ENCODE results near the gene ENO1.
A peak's percentile ranks its signal among the peaks of the same experiment; 100 is the strongest.
"Not testable (repeated sequence)": the region's sequence is repeated elsewhere in the genome, so short reads cannot be mapped to it uniquely, and the experiment has no call there.

ENO1 gene

GRCh38 chr1:8878448-8878697 is at the start of gene ENO1:
ENO1 (minus strand) TSS chr1:8878686; CDS start chr1:8874908, 3,778 bp downstream.
- DNase-seq (ENCODE audit: low read depth), result no peak

- DNase-seq (ENCODE audit: low read depth), result no peak
These were observed 48.5 kb upstream of the ENO1 start for GRCh38 chr1:8926707-8927694.

GRCh38 chr1:8925960-8926359 is 47.5 kb upstream of the ENO1 start:
- DNase-seq (ENCODE audit: low read depth), result no peak

- no peak for DNase-seq (ENCODE audit: low read depth)
These were observed 46.9 kb upstream of the ENO1 start for GRCh38 chr1:8925406-8925805.

- DNase-seq (ENCODE audit: low read depth), result no peak
These were observed 44.5 kb upstream of the ENO1 start for GRCh38 chr1:8922962-8923361.

GRCh38 chr1:8917536-8917935 is 39.0 kb upstream of the ENO1 start:
- not testable (repeated sequence) for DNase-seq (ENCODE audit: low read depth)

GRCh38 chr1:8915446-8915845 is 37.0 kb upstream of the ENO1 start:
- no peak for DNase-seq (ENCODE audit: low read depth)

GRCh38 chr1:8914466-8914865 is 36.0 kb upstream of the ENO1 start:
- DNase-seq (ENCODE audit: low read depth), result no peak

- DNase-seq (ENCODE audit: low read depth), result no peak
These were observed 35.0 kb upstream of the ENO1 start for GRCh38 chr1:8913457-8913856.

- DNase-seq (ENCODE audit: low read depth), result no peak
These were observed 33.2 kb upstream of the ENO1 start for GRCh38 chr1:8911416-8912309.

- DNase-seq (ENCODE audit: low read depth), result no peak
These were observed 32.4 kb upstream of the ENO1 start for GRCh38 chr1:8910914-8911313.

GRCh38 chr1:8910331-8910730 is 31.8 kb upstream of the ENO1 start:
- DNase-seq (ENCODE audit: low read depth), result no peak

GRCh38 chr1:8908388-8909151 is 30.1 kb upstream of the ENO1 start:
- no peak for DNase-seq (ENCODE audit: low read depth)

- no peak for DNase-seq (ENCODE audit: low read depth)
These were observed 27.2 kb upstream of the ENO1 start for GRCh38 chr1:8905582-8906191.

GRCh38 chr1:8903908-8904650 is 25.6 kb upstream of the ENO1 start:
- DNase-seq (ENCODE audit: low read depth), result peak; percentile 94

GRCh38 chr1:8903410-8903809 is 24.9 kb upstream of the ENO1 start:
- no peak for DNase-seq (ENCODE audit: low read depth)

GRCh38 chr1:8902765-8903164 is 24.3 kb upstream of the ENO1 start:
- DNase-seq (ENCODE audit: low read depth), result no peak

GRCh38 chr1:8900684-8901083 is 22.2 kb upstream of the ENO1 start:
- not testable (repeated sequence) for DNase-seq (ENCODE audit: low read depth)

GRCh38 chr1:8899046-8899445 is 20.6 kb upstream of the ENO1 start:
- DNase-seq (ENCODE audit: low read depth), result no peak

GRCh38 chr1:8898418-8898817 is 19.9 kb upstream of the ENO1 start:
- DNase-seq (ENCODE audit: low read depth), result not testable (repeated sequence)

GRCh38 chr1:8897505-8897904 is 19.0 kb upstream of the ENO1 start:
- not testable (repeated sequence) for DNase-seq (ENCODE audit: low read depth)
